Renal cortex interstitium (tissue), 11 donors: Measurements from ENCODE around the gene SIRPA. TPM values are rescaled to one million over a fixed set of nuclear protein-coding genes. Genes with fewer than 3 reads are reported as not detected.
A peak's percentile ranks its signal among the peaks of the same experiment; 100 is the strongest.
"Not testable (repeated sequence)": the region's sequence is repeated elsewhere in the genome, so short reads cannot be mapped to it uniquely, and the experiment has no call there.

Source experiments
- DNase-seq, 11 donors: peaks; one replicate each; pipeline ENCODE4 v3.0.0-alpha.2; 2013; ENCODE audit warnings: low read depth in 9 of 11, low spot score in 4 of 11; ENCODE audit errors: extremely low read depth in 1 of 11
- polyA plus RNA-seq, 3 donors: library from polyadenylated mRNA; unstranded; fragments of 120-200 nt; gene quantifications; one replicate each; pipeline ENCODE4 v1.2.1, GENCODE V29; 2013; ENCODE audit not compliant: insufficient read length in 3 of 3

Gene SIRPA
- polyA plus RNA-seq, 3 donors, result 24.4 to 28.1 (median 27.9) TPM

DNA sequence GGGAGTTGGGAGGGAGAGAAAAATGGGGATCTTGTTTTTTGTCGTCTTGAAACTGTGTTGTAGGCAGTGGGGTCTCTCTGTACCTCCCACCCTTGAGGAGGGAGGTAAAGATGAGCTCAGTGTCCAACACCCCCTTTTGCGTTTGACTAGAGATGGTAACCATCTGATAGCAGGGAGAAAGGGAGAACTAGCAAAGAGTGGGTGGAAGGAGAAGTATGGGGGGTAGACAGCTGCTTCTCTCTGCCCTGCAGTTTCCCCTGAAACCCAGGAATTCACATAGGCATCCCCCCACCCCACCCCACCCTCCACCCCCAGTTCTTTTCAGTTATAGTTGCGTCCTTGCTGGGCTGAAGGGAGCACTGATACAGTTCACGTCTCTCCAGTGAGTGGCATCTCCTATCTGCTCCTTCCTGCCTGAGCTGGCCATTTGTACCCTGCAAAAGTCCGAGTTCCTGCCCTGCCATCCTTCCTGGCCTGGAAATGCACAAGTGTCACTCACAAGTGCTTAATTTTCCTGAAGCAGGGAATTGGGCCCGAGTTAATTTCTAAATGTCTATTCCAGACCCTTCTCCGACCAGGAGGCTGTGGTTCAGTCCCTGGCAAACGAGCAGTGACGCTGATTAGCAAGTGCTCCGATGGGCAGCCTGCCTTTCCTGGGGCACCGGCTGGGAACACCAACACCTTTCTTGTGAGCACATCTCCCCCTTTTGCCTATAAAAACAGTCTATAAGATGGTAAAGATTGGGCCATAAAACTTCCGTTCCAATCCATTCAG, 1.5 kb downstream of the SIRPA start:
- no peak for DNase-seq

- no peak for DNase-seq
Measured at GRCh38 chr20:1897541-1897940, 2.3 kb downstream of the SIRPA start.

GRCh38 chr20:1897965-1898464, 2.8 kb downstream of the SIRPA start:
- no peak for DNase-seq

- DNase-seq, result no peak
Measured at GRCh38 chr20:1898482-1899240, 3.5 kb downstream of the SIRPA start.

GRCh38 chr20:1899241-1899525, 4.0 kb downstream of the SIRPA start:
- DNase-seq, result no peak

GRCh38 chr20:1900321-1900801, 5.2 kb downstream of the SIRPA start:
- DNase-seq, result peak in 10 of 11 donors; percentile 39 to 73 (median 54)

- DNase-seq, result no peak
Measured at GRCh38 chr20:1901704-1902103, 6.5 kb downstream of the SIRPA start.

GRCh38 chr20:1902188-1902587, 7.0 kb downstream of the SIRPA start:
- no peak for DNase-seq

DNA sequence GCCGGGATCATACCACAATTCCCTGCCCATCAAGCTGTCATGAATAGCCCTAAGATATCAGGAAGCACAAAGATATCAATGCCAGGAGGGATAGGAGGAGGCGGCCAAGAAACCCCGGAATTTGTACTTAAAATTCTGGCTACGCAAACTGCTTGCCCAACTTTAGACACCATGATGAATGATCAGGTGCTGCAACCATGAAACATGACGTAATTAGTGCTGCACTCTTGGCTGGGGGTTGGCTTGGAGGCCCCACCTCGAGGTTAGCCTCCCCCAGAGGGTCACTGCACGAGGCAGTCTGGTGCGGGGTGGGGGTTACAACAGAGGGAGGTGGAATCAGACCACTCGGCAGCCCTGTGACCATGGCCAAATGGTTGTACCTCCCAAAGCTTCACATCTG, 8.9 kb downstream of the SIRPA start:
- no peak for DNase-seq

- no peak for DNase-seq
Measured at GRCh38 chr20:1905009-1905408, 9.8 kb downstream of the SIRPA start.

DNA sequence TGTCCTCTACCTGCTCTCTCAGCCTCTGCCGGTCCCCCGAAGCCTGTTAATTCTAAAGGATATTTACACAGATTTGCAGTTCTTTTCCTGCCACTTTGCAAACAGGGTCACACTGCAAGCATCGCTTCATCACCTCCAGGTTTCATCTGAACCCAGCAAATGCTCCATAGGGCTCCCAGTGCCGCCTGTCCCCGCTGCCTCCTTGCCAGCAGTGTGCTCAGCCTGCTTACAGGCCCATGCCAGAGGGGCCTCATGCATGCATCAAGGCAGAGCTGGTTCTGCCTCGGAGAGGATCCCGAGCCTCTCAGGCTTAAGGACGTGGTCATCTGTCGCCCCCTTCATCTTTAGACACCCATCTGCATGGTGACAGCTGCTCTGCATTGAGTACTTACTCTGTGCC, 10.5 kb downstream of the SIRPA start:
- DNase-seq, result no peak

- DNase-seq, result no peak
Measured at GRCh38 chr20:1906361-1907051, 11.3 kb downstream of the SIRPA start.

DNA sequence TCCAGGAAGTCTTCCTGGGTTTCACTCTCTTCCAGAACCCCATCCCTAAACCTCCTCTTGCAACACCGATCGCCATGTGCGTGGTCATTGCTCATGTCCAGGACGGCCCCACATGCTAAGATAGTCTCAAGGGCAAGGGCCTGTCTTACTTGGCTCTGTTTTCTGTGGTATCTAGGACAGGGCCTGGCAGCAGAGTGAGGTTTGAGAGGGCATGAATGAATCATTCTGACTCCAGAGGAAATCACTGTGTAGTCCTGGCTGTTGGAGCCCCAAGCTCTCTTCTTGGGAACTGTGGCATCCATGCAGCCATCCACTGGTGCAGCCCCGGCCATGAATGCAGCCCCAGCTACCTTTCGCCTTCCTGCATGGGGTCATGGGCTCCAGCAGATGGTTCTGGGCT, 12.4 kb downstream of the SIRPA start:
- DNase-seq, result no peak

DNA sequence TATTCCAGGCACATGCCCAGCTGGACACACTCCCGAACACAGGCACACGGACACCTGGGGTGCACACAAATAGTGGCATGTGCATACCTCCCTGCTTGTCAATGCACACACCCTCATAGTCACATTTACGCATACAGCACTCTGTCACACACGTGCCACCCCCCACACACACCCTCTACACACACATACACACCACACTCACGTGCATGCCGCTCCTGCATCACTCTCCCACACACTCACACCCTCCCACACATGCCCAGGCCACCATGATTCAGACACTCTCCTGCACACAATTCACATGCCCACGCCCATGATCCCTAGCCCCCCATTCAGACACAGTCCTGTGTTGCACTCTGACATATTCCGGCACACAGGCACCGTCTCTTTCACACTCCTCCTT, 13.0 kb downstream of the SIRPA start:
- no peak for DNase-seq

GRCh38 chr20:1909097-1909496, 13.9 kb downstream of the SIRPA start:
- DNase-seq, result no peak

GRCh38 chr20:1911536-1911935, 16.3 kb downstream of the SIRPA start:
- DNase-seq, result no peak

- no peak for DNase-seq
Measured at GRCh38 chr20:1912053-1912452, 16.8 kb downstream of the SIRPA start.

DNA sequence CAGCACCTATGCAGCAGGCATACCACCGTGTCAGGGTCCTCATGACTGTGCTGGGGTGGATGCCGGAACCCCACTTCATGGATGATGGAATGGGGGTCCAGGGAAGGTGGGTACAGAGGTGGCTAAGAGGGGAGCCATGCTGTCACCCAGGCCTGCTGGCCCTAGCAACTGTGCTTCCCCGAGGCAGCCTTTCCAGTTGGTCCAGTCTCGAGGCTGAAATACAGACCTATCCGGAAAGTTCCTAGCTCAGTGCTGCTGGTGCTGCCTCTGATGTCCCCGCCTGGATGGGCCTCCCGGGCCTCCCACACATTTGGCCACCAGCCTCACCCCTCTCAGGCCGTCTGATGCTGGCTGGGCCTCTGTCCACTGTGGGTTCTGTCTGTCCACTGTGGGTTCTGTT, 17.4 kb downstream of the SIRPA start:
- no peak for DNase-seq

GRCh38 chr20:1915233-1915632, 20.0 kb downstream of the SIRPA start:
- DNase-seq, result not testable (repeated sequence)

DNA sequence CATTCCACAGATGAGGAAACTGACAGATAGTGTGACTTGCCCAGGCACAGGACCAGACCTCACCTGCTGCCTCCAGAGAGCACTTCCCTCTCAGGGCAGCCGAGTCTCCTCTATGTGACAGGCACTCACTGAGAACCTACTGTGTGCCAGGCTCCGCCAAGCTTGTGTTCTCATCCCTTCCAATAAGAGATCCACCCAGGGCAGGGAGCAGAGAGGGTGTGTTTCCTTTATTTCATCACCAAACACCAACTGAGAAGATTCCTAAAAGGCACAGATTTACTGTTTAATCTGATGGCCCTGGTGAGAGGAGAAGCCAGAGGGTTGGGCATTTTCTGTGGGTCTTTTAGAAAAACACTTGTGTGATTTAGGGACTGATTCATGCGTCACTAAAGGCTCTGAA, 20.5 kb downstream of the SIRPA start:
- DNase-seq, result no peak
